Measurements from ENCODE around the gene UBTF.

The UBTF gene

DNA sequence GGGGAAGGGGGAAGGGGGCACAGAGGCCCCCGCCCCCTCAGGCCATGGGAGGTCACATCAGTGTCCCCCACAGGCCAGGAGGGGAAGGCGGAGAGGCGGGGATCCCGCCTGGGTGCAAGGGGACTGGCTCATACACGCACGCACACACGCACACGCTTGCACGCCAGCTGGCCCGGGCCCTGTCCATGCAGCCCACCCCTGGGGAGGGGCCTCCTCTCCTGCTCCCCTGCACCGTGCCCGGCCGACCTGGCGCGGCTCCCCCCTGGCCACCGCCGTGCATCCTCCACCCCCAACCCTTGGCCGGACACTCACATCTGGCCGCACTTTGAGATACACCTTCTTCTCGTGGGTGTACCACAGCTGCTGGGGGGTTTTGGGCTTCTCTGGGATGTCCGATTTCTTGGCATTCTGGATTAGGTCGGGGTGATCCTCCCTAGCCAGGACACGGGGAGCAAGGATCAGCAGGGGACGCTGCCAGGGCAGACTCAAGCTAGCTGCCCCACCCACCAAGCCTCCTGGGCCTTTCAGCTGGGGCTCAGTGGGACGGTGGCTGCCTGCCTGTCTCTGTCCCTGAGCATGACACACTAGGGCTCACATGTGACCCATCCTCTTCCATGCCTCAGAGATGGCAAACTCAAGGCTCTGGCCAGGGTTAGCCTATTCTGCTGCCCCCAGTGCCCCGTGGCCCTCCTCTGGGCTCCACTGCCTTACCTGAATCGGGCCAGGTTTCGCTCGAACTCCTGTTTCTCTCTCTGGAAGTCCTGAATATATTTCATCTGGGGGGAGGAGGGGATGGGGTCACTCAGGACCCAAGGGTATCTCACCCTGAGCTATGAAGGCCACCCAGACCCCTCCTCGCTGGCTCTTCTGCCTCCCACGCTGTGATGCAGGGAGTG is 6.7 kb downstream of the UBTF start:
- DNase-seq, result no peak

- no peak for DNase-seq
Measured at GRCh38 chr17:44211281-44212265, 7.9 kb downstream of the UBTF start.

DNA sequence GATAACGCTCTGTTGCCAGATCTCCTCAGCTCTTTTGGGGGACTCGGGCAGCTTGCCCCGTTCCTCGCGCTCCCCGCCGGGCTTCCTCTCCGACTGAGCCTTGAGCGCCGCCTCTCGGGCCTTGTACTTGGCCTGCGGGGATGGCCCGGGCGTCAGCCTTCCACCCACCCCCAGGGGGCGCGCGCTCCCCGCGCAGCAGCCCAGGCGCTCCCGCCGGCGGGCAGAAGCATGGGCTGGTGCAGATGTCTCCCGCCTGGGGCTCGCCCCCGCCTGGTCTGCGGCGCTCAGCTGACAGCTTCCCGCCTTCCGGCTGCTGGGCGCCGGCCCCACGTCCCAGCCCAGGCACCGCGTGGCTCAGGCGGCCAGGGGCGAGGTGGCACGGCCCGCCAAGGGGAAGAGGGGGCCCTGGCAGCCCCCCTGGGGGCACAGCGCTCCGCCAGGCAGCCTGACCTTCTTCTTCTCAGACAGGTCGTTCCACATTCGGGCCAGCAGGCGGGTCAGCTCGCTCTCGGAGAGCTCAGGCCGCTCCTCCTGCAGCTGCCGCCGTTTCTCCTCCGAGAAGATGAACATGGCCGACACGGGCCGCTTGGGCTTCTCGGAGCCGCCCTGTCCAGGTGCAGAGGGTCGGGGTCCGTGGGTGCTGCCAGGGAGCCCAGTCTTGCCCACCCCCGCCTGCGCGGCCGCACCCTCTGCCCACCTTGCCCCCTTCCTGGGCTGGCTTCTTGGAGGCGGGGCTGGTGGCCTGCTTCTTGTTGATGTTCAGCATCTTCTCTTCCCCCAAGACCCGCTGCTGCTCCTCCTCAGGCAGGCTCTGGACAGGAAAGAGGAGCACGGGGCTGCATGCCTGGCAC is 8.9 kb downstream of the UBTF start:
- peak; percentile 91 to 94 for DNase-seq

- DNase-seq, result peak; percentile 36 to 49
Measured at GRCh38 chr17:44209786-44210341, 9.6 kb downstream of the UBTF start.

DNA sequence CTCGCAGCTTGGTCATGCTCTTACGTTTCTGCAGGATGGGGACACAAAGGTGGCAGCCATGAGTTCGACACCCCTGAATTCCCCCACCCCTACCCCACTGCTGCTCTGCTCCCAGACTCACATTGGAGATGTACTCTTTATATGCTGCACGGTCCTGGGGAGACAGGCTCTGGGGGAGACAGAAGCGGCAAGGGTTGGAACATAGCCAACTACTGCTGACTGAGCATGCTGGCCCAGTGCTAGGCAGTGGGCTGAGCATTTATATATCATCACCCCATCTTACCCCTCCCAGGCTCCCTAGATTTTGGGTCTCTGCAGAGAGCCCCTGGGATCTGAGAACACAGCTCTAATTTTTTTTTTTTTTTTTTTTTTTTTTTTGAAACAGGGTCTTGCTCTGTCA is 11.7 kb downstream of the UBTF start:
- no peak for DNase-seq

GRCh38 chr17:44207319-44207718 is 12.2 kb downstream of the UBTF start:
- DNase-seq, result no peak

DNA sequence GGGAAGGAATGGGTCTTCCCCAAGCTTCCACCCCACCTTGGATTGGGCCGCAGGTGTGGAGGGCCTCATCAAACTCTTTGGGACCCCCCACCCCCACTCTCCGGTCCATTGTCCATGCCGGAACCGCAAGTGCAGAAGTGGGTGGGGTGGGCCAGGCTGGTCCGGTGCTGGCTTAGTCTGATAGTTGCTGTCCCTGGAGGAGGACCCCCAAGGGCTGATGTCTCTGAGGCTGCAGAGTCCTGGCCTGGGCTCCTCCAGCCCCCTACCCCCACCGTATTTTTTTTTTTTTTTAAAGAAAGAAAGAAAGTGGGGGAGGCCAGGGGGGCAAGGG is 12.7 kb downstream of the UBTF start:
- no peak for DNase-seq

DNA sequence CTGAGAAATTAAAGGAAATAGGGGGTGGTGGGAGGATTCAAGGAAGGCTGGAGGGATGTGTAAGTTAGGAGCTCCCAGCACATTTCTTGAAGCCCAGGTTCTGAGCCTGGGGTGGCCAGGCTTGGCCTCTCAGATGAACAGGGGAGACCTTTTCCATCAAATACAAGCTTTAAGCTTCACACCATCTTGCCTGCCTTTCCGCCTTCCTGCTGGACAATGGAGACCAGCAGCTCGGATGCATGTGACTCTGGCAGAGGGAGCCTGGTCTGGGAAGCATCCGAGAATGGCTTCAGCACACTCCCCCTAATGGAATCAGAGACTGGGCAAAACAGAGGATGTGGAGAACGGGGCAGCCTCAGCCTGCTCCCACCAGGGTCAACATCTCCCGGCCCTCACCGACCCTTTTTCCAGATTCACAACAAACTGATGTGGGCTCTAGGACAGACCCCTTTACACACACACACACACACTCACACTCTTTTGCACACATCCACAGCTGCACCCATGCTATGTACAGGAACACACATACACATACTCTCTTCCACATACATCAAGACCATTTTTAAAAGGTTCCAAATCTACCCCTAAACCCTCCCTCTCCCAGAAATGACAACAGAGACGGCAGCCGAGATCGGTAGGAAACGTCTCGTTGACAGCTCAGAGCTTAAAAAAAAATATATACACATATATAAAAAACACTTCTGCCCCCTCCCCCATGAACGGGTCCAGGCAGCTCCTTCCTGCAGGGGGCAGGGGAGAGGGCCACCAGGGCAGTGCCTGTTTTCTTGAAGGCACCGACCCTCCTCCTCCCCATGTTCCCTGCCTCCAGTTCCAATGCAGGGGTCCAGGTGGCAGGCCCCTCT is 13.3 kb downstream of the UBTF start:
- no peak for DNase-seq

DNA sequence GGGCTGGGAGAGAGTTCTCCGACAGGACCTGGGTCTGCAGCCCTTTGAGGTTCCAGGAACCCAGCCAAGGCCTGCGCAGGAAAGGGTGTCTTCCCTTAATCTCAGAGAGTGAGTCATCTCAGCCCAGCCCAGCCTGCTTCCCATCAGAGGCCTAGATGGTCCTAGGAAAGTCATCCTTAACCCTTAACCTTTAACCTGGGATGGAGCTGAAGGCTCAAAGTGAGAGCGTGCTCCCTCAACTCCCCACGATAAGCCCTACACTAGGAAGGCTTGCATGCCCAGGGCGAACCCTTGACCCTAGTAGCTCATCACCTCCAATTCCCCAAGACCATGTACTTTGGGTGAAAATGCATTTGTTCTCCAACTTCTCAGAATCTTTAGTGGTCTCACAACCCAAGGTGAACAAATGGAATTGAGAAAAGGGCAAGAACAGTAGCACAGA is 15.0 kb downstream of the UBTF start:
- no peak for DNase-seq

- peak; percentile 53 to 54 for DNase-seq
Measured at GRCh38 chr17:44203731-44204440, 15.6 kb downstream of the UBTF start.

- no peak for DNase-seq
Measured at GRCh38 chr17:44202756-44203155, 16.7 kb downstream of the UBTF start.

DNA sequence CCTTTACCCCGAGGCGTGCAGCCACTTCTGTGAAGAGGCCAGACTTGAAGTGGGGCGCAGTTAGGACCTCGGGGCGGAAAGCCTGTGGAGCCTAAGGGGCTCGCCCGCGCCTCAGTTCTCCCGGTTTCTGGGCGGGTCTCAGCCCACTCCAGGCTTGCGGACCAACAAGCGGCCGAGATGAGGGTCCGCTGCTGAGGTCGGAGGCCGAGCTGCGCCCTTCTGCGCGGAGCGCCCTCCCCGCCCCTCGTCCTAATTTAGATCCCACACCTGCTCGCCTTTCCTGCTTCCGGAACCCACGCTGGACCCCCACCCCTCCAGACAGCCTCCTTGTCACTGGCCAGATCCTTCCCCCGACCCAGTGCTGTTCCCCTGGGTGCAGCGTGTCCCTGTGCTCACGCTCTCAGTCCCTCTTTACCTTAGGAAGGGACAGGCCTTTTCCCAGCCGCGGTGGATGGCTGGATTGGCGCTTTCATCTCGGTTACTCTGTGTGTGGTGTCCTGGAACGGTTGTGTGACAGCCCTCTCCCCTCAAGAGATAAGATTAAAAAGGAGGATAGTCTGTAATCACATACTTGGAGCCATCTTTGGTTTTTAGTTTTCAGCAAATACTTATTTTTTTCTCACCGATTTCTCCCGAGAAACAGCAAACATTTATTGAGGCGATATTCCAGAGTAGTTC is 18.9 kb downstream of the UBTF start:
- DNase-seq, result no peak

DNA sequence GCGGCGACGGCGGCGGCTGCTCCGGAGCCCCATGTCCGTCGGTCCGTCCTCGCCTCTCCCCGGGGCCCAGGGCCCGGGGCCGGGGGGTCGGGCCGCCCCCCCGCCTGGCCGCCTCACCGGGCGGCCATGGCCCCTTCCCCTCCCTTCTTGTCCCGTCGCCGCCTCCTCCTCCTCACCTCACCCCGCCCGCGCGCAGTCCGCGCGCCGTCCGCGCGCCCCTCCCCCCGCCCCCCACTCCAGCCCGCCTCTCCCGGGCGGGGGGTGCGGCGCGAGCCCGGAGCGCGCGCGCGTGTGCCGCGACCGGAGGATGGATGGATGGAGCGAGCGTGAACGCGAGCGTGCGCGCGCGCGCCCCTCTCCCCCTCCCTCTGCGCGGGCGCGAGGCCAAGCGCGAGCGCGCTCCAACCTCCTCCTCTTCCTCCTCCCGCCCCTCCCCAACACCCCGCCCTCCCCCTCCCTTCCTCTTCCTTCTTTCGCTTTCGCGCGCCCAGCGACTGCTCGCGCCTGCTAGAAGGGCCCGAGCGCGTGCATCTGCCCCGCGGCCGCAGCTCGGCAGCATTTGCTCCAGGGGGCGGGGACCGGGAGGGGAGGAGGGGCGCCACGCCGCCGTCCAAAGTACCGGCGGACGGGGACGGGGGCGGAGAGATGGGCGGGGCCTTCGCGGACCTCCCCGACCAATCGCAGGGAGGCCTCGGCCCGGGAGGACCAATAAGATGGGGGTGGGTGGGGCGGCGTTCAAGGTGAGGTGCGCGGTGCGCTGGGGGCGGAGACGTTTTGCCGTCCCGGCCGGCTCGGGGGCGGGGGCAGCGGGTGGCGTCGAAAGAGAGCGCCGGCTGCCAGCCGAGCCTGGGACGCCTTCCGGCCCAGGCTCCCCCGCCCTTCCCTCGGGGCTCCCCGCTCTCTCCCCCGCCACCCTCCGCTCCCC is 19.7 kb downstream of the UBTF start, which contains the start of gene ATXN7L3:
Gene ATXN7L3 (minus strand): TSS at position 332 of the 925 bp plus-strand sequence. CDS start 1,814 bp downstream, outside the sequence.
- peak; percentile 98 to 99 for DNase-seq

DNA sequence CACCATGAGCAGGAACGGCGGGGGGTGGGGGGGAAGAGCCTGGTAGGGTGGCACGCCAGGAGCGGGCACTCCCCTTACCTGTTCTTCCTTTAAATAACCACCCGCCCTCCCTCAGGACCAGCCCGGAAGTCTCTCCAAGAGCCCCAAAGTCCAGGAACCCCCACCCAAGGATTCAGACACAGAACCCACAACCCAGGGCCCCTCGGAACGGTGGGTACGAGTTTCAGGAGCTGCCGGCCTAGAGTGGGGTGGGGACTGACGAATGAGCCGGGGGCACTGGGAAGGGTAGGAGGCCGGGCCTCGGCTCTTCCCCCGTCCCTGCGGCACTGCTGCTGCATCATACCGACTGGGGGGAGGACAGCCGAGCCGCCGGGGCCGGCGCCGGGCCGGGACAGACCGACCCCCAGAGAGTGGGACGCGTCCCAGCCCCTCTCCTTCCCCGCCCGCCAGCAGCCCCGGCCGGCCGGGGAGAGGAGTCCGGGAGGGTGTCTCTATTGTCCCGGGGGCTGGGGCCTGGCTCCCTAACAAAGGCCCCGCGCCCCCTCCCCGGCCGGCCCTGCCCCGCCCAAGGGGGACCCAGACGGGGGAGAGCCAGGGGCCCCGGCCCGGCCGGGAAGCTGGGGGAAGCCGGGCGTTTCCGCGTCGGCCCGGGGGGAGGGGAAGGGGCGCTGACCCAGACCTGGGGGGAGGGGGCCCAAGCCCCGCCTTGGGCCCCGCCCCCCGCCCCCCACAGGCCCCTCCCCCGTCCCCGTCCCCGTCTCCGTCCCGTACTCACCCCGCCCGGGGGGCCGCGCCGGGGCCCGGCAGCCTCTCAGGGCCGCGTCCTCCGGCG is 20.5 kb downstream of the UBTF start:
- peak; percentile 33 to 51 for DNase-seq

DNA sequence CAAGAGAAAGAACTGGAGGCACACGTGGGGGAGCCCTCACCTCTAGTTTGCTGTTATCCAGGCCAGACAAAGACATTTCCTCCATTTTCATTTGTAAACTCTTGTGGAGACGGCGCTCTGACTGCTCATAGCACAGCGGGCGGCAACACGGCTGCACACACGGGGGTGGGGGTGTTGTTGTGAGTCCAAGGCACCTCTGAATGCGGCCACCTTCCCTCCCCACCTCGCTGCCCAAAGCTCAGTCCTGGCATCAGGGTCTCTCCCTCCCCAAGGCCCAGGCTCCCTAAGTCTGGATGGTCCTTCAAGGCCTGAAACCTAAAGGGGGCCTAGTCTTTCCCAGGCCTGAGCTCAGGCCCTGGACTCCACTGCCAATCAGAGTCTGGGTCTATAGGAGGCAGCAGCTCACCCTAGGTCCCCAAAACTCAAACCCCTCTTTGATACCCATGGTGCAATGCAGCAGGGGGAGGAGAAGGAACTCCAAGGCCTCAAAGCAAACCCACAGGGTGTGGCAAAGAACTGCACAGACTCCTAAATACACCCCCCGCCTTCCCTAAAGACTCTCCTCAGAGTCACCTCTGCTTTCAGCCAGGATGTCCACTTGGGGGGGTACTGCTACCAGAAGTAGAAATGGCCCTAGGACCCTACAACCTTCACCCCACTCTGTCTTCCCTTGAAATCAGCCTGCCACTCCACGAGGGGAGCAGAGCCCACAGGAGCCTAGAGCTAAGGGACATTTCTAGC is 21.3 kb downstream of the UBTF start:
- peak in 1 of 2 donors; percentile 39 for DNase-seq

GRCh38 chr17:44197107-44197506 is 22.4 kb downstream of the UBTF start:
- DNase-seq, result no peak
